Raji (cell line): ENCODE data around the gene SNCB.

Source experiments
- POLR2A ChIP-seq: IDR thresholded peaks from 2 replicates; pipeline ENCODE4 v1.6.1; 2011; ENCODE audit warnings: low read depth, low read length, control low read depth; ENCODE audit not compliant: insufficient read depth

SNCB gene

DNA sequence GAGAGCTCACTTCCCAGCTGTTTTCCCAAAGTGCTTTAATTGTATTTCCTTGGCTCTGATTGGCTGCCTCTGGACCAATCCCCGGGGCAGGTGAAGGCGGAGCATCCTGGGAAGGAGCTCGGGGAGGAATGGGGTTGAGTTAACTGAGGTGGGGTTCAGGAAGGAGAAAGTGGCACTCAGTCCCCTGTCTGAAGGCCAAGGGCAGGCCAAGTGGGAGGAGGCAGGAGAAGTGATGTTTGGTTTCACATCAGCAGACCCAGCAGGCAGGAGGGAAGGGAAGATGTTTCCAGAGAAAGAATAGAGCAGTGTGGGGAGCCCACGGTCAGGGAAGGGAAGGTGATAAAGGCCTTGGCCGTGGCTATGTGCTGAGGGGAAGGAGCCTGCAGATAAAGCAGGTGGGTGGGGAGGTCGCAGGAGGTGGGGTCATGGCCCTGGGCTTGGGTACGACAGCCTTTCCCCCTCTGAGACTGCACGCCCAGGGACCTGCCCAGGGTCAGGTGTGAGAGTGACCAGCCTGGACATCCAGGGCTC is 20.1 kb upstream of the SNCB start:
- no peak for TF ChIP-seq POLR2A

DNA sequence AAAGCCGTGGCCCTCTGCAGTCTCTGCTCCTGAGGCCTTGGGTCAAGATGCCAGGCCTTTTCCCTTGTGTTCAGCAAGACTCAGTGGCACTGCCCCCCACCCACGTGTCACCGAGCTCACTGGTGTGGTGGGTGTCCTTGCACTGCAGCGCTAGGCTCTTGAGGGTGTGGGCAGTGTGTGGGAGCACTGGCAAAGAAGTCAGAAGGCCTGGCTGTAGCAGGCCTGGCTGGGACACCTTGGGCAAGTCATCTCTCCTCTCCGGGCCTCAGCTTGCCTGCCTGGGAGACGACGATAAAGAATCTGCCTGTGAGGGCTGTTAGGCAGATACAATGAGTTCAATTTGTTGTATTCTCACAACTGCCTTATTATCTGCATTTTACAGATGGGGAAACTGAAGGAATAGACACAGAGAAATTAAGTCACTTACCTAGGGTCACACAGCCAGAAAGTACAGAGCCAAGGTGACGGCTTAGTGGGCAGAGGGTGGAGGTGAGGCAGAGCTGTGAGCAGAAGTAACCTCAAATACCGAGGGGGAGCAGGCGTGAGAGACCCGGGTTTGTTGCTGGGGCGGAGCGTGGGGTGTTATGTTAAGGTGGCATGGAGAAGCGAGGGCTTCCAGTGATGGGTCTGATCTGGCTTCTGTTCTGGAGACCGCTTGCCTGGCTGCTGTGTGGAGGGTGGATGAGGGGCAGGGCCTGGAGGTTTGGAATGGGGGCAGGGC is 18.3 kb upstream of the SNCB start:
- no peak for TF ChIP-seq POLR2A

DNA sequence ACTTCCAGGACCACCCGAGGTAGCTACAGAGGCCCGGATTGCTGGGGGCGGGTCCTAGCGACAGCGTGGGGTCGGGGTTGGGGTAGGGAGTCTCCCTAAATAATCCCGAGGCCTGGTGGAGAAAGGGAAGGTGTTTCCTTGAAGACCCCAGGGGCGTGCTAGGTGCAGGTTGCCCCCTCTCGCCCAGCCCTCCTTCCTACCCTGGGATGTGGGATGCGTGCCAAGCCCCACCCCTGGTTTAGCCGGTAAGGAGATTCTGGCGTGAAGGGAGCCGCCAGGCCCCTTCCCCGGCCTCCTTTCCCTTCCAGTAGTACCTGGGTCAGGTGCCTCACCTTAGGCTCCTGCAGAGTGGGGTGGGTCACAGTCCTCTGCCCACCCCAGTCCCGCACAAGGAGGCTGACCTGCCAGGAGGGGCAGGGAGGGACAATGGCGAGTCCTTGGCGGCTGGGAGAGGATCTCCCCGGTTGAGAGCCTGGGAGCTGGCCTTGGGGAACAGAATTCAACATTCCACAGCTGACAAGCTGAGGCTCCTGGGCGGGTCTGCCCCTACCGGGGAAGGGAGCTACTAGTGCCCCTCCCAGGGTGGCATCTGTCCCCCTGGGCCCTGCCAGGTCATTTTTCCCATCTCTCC is 17.6 kb upstream of the SNCB start:
- TF ChIP-seq POLR2A = no peak

DNA sequence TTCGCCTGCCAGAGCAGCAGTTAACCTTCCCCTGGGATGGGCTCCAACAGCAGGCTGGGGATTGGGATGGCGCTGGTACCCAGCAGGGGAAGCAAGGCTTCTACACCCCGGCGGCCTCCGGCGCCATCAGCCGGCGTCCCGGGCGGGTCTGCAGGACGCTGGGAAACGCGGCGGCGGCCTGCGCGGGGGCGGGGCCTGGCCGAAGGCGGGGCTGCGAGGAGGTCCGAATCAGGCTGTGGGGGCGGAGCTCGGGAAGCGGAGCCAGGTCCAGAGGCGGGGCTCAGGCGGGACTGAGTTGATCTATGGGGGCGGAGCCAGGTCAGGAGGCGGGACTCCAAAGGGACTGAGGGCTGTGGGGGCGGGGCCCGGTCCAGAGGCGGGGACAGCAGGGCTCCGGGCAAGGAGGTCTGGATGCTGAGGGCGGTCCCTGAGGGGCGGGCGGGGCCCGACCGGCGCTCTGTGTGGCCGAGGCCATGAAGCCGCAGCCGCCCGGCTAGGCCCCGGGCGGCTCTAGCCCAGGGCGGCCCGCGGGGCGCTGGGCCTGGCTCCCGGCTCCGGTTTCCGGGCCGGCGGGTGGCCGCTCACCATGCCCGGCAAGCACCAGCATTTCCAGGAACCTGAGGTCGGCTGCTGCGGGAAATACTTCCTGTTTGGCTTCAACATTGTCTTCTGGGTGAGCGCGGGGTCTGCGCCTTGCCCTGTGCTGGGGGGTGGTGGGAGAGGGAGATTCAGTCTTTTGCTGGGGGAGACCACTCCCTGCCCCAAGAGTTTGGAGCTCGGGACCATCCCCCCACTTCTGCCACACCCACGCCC is 16.9 kb upstream of the SNCB start, which contains the start of gene TSPAN17:
TSS of gene TSPAN17 (plus strand) at position 455 of the 813 bp plus-strand sequence. CDS start at position 587, 132 bp downstream.
- TF ChIP-seq POLR2A = peak; percentile 97

DNA sequence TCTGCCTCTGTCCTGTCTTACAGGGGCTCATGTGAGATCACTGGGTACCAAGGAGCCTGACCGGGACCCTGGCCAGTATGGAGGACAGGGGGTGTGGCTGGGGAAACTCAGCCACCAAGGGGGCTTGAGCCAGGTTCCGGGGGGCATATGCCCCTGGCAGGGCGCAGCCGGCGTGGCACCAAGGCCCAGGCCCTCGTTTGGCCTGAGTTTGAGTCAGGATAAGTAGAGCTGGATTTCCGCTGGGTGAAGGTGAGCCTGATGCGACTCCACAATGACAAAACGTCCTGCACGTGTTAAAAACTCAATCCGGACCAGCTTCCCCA is 16.3 kb upstream of the SNCB start:
- TF ChIP-seq POLR2A = no peak

DNA sequence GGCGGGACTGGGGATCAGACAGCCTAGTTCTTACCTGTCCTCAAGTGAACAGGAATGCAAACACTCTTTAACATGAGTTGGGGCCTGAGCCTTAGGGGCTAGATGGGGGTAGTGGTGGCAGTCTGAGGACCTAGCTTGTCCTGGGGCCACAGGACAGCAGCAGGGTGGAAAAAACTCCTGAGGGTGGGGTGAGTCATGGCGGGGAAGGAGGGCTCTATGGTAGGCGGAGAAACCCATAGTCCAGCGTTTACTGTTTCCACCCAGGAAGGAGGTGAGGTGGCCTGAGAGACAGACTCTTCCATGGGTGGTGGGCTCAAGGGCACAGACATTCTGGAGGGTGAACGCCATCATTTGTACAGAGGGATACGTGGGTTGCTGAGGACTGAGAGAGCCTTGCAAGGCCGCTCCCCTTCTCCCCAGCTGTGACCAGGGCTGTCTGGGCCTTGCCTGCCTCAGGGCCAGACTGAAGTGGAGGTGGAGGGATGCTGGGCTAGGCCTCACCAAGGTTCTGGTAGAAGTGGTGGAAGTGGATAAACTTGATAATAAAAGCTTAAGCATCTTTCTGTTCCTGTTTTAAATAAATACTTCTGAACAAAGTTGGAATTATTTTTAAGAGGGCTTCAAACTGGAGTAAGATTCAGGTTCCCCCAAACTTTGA is 15.8 kb upstream of the SNCB start:
- no peak for TF ChIP-seq POLR2A

DNA sequence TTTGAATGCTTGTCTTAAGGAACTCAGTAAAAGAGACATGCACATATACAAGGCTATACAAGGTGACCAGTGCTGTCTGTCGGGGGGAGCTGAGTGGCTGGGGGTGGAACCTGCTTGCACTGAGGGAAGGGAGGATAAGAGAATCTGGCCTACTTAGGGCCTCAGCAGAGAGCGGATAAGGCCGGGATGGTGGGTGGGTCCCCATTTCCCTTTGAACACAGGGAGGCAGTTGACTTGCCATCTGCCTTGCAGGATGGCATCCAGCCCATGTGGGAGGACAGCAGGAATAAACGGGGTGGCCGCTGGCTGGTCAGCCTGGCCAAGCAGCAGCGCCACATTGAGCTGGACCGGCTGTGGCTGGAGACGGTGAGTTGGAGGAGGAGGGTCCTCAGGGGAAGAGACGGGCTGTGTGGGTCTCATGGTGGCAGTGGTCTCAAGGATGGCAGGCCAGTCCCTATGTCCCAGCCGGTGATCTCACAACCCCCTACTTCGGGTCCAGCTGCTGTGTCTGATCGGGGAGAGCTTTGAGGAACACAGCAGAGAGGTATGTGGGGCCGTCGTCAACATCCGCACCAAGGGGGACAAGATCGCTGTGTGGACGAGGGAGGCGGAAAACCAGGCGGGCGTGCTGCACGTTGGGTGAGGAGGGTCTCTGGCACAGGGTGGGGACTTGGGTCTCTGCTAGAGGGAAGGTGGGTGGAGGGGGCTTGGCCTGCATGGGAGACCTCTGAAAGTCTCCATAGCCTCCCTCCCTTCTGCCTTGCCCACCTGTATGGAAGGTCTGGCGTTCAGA is 14.7 kb upstream of the SNCB start:
- no peak for TF ChIP-seq POLR2A

DNA sequence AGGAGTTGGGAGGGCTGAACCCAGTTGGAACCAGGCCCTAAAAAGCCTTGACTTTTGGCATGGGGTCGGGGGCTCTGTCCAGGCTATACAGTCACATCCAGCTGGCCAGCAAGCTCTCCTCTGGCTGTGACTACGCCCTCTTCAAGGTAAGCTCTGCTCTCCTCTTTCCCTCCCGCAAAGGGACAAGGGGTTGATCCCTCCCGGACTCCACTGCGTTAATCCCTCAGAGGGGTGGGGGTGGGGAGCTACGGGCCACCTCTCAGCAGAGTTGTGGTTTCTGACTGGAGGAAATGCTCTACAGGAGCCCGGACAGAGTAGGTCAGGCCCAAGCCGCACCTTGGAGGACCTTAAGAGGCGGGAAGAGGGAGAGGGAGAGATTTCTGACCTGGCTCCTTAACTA is 14.0 kb upstream of the SNCB start:
- TF ChIP-seq POLR2A = no peak

DNA sequence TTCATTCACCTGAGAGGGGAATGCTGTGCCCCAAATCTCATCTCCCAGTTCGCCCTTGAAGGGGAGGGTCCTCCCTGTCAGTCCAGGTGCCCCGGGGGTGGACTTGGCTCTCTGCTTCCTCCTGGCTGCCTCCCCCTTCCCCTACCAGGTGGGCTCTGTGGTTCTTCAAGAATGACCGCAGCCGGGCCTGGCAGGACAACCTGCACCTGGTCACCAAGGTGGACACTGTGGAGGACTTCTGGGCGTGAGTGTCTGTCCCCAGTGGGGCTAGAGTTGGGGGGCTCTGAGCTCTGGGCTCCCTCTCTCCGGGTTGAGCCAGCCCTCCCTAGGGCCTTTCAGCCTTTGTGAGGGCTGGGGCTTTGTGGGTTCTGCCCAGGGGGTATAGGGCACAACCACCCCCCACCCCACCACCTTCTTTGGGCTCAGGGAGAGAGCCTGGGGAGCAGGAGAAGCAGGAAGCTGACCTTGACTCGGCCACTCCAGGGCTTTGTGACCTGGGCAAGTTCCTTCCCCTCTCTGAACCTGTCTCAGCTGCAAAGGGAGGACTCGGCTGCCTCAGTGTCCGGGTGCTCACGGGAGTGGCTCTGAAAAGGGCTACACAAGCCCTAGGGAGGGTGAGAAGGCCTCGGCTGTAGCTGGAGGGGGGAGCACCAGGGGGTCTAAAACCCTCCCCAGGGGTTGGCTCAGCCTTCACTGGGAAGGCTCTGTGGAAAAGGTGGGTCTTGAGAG is 13.3 kb upstream of the SNCB start:
- TF ChIP-seq POLR2A = no peak

DNA sequence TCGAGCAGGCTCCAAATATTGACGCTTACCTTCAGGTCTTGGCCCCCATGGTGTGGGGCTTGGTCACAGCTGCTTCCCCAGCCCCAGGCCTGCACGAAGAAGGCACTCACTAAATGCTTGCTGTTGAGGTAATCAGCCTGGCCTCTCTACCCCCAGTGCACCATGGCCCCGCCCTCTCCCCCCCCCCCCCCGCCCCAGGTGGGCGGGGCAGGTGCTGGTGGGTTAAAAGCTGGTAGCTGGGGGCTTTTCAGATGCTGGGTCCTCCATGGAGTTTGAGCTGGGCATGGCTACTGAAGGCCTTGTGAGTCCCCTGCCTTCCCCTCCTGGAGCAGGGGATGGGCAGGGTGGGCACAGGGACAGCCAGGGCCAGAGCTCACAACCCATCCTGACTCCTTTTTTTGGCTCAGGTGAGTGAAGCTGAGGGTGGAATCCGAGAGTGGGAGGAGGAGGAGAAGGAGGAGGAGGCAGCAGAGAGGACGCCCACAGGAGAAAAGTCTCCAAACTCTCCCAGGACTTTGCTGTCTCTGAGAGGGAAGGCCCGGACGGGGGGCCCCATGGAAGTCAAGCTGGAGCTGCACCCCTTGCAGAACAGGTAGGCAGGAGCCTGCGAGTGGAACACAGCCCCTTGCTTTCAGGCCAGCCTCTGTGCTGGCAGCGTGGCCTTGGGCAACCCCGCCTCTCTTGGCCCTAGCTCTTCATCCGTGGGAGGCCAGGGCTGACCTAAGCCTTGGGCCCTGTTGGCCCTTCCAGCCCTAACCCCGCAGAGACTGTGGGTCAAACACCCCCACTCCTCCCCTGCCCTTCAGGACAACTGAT is 12.5 kb upstream of the SNCB start:
- TF ChIP-seq POLR2A = no peak

DNA sequence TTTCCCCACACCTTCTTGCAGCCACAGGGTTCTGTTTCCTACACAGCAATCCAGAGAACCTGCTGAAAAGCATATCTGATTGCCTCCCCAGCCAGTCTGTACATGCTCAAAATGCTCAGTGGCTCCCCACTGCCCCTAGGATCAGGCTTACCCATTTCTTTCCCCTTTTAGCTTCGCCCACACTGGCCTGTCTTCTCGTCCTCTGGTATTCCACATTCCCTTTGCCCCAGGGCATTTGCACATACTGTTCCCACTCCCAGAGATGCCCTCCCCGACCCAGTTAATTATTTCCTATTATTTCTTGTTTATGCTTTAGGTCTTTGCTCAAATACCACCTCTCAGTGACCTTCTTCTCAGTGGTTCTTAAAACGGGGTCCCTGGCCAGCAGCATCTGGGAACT is 10.3 kb upstream of the SNCB start:
- TF ChIP-seq POLR2A = no peak

DNA sequence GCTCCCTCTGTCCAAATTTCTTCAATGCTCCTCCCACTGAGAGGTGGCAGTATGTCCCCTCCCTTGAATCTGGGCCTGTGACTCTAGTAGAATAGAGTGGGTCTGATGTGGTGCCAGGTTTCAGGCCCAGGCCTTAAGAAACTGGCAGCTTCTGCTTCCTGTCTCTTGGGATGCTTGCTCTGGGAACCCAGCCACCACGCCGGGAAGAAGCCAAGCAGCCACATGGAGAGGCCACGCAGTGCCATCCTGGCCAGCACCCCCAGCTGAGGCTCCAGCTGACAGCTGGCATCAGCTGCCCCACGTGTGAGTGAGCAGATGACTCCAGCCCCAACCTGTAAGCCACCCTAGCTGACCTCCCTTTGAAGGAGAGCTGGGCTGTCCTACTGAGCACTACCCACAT is 9.6 kb upstream of the SNCB start:
- no peak for TF ChIP-seq POLR2A

DNA sequence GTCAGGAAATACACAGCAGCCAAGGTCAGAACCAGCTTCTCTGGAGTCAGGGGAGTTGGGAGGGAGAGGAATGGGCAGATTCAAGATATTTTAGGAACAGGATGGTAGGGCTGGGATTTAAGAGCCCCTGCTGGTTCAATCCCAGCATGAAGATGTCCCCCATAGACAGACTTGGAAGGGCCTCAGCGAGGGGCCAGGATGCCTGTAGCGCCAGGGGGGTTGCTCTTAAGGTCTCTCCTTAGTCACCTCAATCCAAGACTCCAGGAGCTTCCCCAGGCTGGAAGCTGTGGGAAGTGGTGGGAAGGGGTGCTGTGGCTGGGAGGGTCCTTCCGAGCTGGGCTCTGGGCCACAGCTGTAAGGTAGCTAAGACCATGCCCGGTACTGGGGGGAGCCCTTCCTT is 8.9 kb upstream of the SNCB start:
- TF ChIP-seq POLR2A = no peak
